Neutrophil (primary cell): ENCODE data around the gene ESAM.

Source experiments
- H3K27ac ChIP-seq: fragments of 200-600 bp; sonication (generic); 2 replicates; pipeline ENCODE4 v1.5.1; 2016; ENCODE audit warnings: mild to moderate bottlenecking, moderate library complexity
- H3K27me3 ChIP-seq: fragments of 200-600 bp; sonication (generic); 2 replicates; pipeline ENCODE4 v1.6.0; 2016; ENCODE audit warnings: mild to moderate bottlenecking
- H3K36me3 ChIP-seq: fragments of 200-600 bp; sonication (generic); 2 replicates; pipeline ENCODE4 v1.5.1; 2017
- H3K4me1 ChIP-seq, 2 experiments: fragments of 200-600 bp in 1 of 2; sonication (generic) in 1 of 2; 1 replicate in 1 of 2; 2 replicates in 1 of 2; pipeline versions ENCODE4 v1.5.1 to v1.6.1; 2013 to 2016; ENCODE audit warnings: low read depth in 1 of 2, low read length in 1 of 2, mild to moderate bottlenecking in 1 of 2, moderate library complexity in 1 of 2; ENCODE audit not compliant: control insufficient read depth in 1 of 2, insufficient read depth in 1 of 2
- H3K4me3 ChIP-seq, 2 experiments: fragments of 200-600 bp in 1 of 2; sonication (generic) in 1 of 2; 1 replicate in 1 of 2; 2 replicates in 1 of 2; pipeline ENCODE4 v1.5.1; 2013 to 2016; ENCODE audit warnings: low read depth in 1 of 2, low read length in 1 of 2, mild to moderate bottlenecking in 1 of 2, moderate library complexity in 1 of 2
- H3K9me3 ChIP-seq: fragments of 200-600 bp; sonication (generic); 2 replicates; pipeline ENCODE4 v1.5.1; 2016
- TF ChIP-seq, protein P1 (sequence below): fragments of 200-600 bp; sonication (generic); IDR thresholded peaks from 2 replicates; pipeline ENCODE4 v1.5.1; 2016; ENCODE audit warnings: antibody characterized with exemption

Gene ESAM

DNA sequence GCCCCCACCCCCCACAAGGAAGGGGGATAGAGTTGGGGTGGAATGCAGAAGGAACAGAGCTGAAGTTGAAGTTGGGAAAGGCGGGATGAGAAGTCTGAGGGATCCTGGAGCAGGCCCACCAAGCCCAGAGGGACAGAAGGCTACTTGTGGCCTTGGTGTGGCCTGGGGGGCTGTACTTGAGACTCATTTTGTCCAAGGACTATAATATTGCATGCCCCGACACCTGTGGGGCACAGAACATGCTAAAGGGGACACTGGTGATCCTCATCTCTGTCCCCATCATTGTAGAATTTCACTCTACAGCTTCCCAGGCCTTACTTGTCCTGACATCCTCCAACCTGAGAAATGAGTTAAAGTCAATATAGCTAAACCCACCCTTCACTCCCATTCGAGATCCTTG is 1.3 kb downstream of the ESAM start:
- no peak overlapping the region for H3K4me3 ChIP-seq
- TF ChIP-seq, protein P1, sequence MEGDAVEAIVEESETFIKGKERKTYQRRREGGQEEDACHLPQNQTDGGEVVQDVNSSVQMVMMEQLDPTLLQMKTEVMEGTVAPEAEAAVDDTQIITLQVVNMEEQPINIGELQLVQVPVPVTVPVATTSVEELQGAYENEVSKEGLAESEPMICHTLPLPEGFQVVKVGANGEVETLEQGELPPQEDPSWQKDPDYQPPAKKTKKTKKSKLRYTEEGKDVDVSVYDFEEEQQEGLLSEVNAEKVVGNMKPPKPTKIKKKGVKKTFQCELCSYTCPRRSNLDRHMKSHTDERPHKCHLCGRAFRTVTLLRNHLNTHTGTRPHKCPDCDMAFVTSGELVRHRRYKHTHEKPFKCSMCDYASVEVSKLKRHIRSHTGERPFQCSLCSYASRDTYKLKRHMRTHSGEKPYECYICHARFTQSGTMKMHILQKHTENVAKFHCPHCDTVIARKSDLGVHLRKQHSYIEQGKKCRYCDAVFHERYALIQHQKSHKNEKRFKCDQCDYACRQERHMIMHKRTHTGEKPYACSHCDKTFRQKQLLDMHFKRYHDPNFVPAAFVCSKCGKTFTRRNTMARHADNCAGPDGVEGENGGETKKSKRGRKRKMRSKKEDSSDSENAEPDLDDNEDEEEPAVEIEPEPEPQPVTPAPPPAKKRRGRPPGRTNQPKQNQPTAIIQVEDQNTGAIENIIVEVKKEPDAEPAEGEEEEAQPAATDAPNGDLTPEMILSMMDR, result no peak
- peaks cover 28 to 36% of the 10 kb centered on the region in 2 experiments for H3K4me1 ChIP-seq
- no peaks in the 10 kb centered on the region for H3K36me3 ChIP-seq
- no peaks in the 10 kb centered on the region for H3K9me3 ChIP-seq
- peaks cover 85% of the 10 kb centered on the region for H3K27me3 ChIP-seq
- no peak overlapping the region for H3K27ac ChIP-seq

DNA sequence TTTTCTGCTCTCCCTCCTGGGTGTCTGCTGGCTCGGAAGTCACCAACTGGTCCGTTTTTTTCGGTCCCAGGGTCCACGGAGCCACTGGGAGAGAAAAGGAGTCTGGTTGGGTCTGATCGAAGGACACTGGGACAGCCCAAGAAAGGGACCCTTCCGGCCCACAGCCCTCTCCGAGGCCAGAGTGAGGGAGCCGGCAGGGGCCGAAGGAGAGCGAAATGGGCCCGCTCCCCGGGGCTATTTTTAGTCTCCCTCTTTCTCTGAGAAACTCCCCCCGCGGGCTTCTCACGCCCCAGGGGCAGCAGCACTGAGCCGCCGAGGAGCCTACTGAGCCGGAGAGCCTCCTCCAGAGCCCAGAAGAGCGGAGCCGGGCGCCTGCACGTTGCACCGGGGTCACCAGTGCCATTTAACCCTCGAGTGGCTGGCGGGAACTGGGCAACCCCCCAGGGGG is 1.9 kb downstream of the ESAM start:
- H3K4me1 ChIP-seq, result peaks cover 28 to 36% of the 10 kb centered on the region in 2 experiments
- peaks cover 87% of the 10 kb centered on the region for H3K27me3 ChIP-seq
- no peak overlapping the region for H3K4me3 ChIP-seq
- H3K27ac ChIP-seq, result no peak overlapping the region
- no peaks in the 10 kb centered on the region for H3K36me3 ChIP-seq
- TF ChIP-seq, protein P1, result no peak
- no peaks in the 10 kb centered on the region for H3K9me3 ChIP-seq

DNA sequence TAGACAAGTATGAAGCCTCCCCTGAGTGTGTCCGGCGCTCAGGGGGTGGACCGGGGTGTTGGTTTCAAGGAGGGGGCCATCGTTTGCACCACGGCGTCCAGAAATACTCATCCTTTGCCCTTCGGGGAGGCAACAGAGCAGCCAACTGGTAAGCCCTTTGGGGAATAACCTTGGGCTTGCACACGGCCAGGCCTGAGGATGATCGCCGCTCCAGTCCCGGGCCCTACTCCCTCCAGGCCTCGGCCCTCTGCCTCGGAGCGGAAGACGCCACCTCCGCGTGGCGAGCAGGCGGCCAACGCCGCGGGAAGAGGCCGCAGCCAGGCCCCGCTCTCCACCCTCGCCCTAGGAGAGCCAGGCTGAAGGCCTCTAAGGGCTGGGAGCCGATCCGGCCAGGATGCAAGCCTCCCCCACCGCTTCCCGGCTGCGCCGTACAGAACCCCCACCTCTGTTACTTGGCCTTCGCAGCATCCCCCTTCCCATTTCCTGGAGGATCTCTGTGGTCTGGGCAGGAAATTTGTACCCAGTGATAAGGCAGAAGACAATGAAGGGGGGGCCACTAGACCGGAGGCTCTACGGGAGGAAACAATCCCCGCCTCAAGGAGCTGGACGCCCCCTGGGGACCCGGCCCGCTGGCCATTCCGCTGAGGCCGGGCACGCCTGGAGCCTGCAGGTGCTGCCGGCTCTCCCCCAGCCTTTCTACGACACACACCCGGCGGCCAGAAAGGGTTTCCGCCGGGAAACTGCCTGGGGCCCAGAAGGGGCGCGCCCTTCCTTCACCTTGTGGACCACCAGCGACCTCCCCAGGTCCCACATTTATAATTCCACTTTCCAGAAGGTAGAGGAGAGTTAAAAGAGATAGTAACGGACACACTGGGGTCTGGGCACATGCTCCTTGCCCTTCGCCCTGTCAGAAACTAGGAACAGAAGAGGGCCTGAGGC is 2.6 kb downstream of the ESAM start:
- no peaks in the 10 kb centered on the region for H3K9me3 ChIP-seq
- peaks cover 87% of the 10 kb centered on the region for H3K27me3 ChIP-seq
- no peak overlapping the region for H3K27ac ChIP-seq
- TF ChIP-seq, protein P1, result no peak
- H3K4me1 ChIP-seq, result peaks cover 28 to 36% of the 10 kb centered on the region in 2 experiments
- no peak overlapping the region for H3K4me3 ChIP-seq
- H3K36me3 ChIP-seq, result no peaks in the 10 kb centered on the region

DNA sequence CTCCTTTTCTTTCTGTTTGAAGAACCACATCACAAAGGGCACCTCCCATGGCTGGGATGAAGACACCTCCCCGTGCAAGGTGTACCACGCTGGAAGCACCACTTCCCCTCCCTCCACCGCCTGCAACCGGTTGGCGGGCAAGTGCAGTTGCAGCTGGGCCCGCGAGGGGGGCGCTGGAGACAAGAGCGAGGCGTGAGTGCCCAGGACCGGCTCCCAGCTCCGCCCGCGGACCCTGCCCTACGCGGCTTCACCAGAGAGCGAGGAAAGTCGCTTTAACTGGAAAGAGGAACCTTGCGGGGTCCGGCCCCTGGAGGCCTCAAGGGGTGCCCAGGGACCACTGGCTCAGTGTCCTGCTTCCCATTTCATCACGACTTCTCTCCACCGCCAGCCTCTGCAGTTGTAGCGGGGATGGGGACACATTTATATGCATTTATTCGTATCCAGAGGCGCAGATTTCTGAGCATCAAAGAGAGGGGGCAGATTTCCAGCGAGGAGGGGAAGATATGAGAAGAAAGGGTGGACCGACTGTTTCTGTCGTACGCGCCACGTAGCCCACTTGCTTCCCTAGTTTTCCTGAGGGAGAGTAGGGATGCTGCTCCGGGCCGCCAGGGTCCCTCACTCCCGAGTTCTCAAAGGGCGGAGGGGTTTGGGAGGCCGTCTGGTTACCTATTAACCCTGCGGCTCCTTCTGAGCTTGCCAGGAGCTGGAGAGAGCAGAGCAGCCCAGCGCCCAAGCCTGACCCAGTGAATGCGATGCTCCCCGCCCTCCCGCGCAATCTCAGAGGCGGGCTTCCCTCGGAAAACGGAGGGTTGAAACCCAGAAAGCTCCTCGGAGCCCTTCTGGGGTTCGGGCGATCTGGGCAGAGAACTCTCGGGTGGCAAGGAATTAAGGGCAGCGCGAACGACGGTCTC is 3.5 kb downstream of the ESAM start:
- no peak overlapping the region for H3K27ac ChIP-seq
- no peaks in the 10 kb centered on the region for H3K36me3 ChIP-seq
- TF ChIP-seq, protein P1, result peak; percentile 55
- H3K9me3 ChIP-seq, result no peaks in the 10 kb centered on the region
- H3K4me3 ChIP-seq, result peak overlapping the region; percentile 8
- H3K4me1 ChIP-seq, result peaks cover 28 to 36% of the 10 kb centered on the region in 2 experiments
- H3K27me3 ChIP-seq, result peaks cover 80% of the 10 kb centered on the region

DNA sequence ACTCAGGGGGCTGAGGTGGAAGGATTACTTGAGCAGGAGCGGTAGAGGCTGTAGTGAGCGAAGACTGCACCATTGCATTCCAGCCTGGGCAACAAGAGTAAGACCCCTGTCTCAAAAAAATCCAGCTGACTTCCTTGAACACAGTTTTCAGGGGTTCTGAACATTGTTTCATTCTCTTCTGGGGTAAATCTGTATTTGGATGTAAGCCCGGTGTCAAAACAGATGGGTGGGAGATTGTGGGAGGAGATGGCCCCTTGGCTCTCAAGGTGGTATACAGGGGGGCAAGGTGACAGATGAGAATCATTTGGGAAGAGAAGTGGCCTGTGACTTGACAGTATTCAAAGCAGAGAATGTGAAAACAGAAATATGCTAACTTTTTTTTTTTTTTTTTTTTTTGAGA is 4.8 kb downstream of the ESAM start:
- Histone ChIP-seq H3K36me3 (no peaks in the 10 kb centered on the region), H3K4me3 (no peak overlapping the region), H3K27me3 (peaks cover 73% of the 10 kb centered on the region), H3K27ac (no peak overlapping the region), H3K4me1 (peaks cover 19 to 28% of the 10 kb centered on the region in 2 experiments), H3K9me3 (no peaks in the 10 kb centered on the region)
- TF ChIP-seq, protein P1, result no peak
